Fibroblast of lung (primary cell): Measurements from ENCODE around the gene SORCS3.

Experiments
- CTCF ChIP-seq, 2 donors: IDR thresholded peaks in 1 of 2; conservative IDR thresholded peaks in 1 of 2; 1 replicate in 1 of 2; 2 replicates in 1 of 2; pipeline ENCODE4 v1.5.1; 2011 to 2012; ENCODE audit warnings: low read length in 2 of 2, control low read depth in 1 of 2, inconsistent platforms in 1 of 2, low read depth in 1 of 2, mild to moderate bottlenecking in 1 of 2
- EZH2 ChIP-seq: IDR thresholded peaks from 2 replicates; pipeline ENCODE4 v1.5.1; 2012; ENCODE audit warnings: low read length, control low read depth, mild to moderate bottlenecking; ENCODE audit errors: missing control alignments

GRCh38 chr10:104872691-104873090 is 231.6 kb downstream of the SORCS3 start:
- no peak for TF ChIP-seq CTCF (conservative IDR thresholded peaks at IDR 0.05 in 1 of 2, IDR thresholded peaks at IDR 0.05 in 1 of 2; ENCODE audit: low read depth in 1 of 2, low read length in 2 of 2)
- TF ChIP-seq EZH2, result no peak
